GM12878 (cell line): ENCODE data around the gene B4GALT1.

ENCODE experiments used
- BHLHE40 ChIP-seq, 2 experiments: fragments of 450-650 bp in 1 of 2; IDR thresholded peaks; 2 replicates each; pipeline ENCODE4 v1.6.1; 2011 to 2017; ENCODE audit warnings: low read depth in 2 of 2, borderline replicate concordance in 1 of 2, improper control_type of control experiment in 1 of 2, low read length in 1 of 2, mild to moderate bottlenecking in 1 of 2
- CHD4 ChIP-seq: fragments of 200-600 bp; sonication (generic); IDR thresholded peaks from 2 replicates; pipeline ENCODE4 v1.6.1; 2016; ENCODE audit warnings: mild to moderate bottlenecking
- HDAC6 ChIP-seq: fragments of 200-600 bp; sonication (generic); IDR thresholded peaks from one replicate; pipeline ENCODE4 v1.8.0; 2017; ENCODE audit warnings: antibody characterized with exemption; ENCODE audit not compliant: unreplicated experiment
- IRF3 ChIP-seq: fragments of 450-650 bp; IDR thresholded peaks from 2 replicates; pipeline ENCODE4 v1.6.1; 2014; ENCODE audit warnings: mild to moderate bottlenecking
- POLR2AphosphoS5 ChIP-seq: IDR thresholded peaks from 2 replicates; pipeline ENCODE4 v1.6.1; 2011; ENCODE audit warnings: mild to moderate bottlenecking, low read length, inconsistent platforms
- SIN3A ChIP-seq: IDR thresholded peaks from 2 replicates; pipeline ENCODE4 v1.6.1; 2012; ENCODE audit warnings: low read depth, low read length, improper control_type of control experiment
- SP1 ChIP-seq: IDR thresholded peaks from one replicate; pipeline ENCODE4 v1.6.1; 2011; ENCODE audit warnings: low read depth, low read length
- TF ChIP-seq, protein P1 (sequence below), 3 experiments: IDR thresholded peaks in 2 of 3; conservative IDR thresholded peaks in 1 of 3; 2 replicates each; pipeline ENCODE4 v1.5.1; 2011; ENCODE audit warnings: low read depth in 3 of 3, low read length in 3 of 3, mild to moderate bottlenecking in 3 of 3, control low read depth in 2 of 3, moderate library complexity in 2 of 3, inconsistent platforms in 1 of 3, mixed read lengths in 1 of 3; ENCODE audit not compliant: control insufficient read depth in 2 of 3, insufficient read depth in 1 of 3; ENCODE audit errors: extremely low read depth in 1 of 3
- TF ChIP-seq, protein P2 (sequence below): IDR thresholded peaks from 2 replicates; pipeline ENCODE4 v1.6.1; 2011; ENCODE audit warnings: low read depth, mild to moderate bottlenecking, low read length, moderate library complexity, borderline replicate concordance; ENCODE audit errors: extremely low read depth

DNA sequence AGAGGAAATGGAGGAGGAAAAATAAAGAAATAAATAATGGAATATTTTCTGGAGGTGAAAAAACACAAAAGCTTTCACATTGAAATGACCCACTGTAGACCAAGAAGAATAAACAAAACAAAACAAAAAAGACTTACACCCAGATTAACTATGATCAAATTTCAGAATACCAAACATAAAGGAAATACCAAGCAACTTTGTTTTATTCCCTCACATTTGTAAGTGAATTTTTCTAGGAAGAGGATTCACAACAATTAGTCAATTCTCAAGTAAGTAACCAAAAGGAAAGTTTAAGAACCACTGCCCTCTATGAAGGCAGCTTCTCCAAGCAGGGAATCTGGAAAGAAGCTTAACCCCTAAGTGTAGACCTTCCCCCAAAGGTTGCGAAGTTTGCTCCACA, 29.6 kb upstream of the B4GALT1 start:
- TF ChIP-seq, protein P1, sequence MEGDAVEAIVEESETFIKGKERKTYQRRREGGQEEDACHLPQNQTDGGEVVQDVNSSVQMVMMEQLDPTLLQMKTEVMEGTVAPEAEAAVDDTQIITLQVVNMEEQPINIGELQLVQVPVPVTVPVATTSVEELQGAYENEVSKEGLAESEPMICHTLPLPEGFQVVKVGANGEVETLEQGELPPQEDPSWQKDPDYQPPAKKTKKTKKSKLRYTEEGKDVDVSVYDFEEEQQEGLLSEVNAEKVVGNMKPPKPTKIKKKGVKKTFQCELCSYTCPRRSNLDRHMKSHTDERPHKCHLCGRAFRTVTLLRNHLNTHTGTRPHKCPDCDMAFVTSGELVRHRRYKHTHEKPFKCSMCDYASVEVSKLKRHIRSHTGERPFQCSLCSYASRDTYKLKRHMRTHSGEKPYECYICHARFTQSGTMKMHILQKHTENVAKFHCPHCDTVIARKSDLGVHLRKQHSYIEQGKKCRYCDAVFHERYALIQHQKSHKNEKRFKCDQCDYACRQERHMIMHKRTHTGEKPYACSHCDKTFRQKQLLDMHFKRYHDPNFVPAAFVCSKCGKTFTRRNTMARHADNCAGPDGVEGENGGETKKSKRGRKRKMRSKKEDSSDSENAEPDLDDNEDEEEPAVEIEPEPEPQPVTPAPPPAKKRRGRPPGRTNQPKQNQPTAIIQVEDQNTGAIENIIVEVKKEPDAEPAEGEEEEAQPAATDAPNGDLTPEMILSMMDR (IDR thresholded peaks at IDR 0.05 in 2 of 3, conservative IDR thresholded peaks at IDR 0.05 in 1 of 3; ENCODE audit: control insufficient read depth in 2 of 3, extremely low read depth in 1 of 3, insufficient read depth in 1 of 3, low read depth in 3 of 3, low read length in 3 of 3), result no peak
- TF ChIP-seq, protein P2, sequence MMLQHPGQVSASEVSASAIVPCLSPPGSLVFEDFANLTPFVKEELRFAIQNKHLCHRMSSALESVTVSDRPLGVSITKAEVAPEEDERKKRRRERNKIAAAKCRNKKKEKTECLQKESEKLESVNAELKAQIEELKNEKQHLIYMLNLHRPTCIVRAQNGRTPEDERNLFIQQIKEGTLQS, result no peak
- TF ChIP-seq IRF3 (no peak), HDAC6 (no peak), BHLHE40 (IDR thresholded peaks at IDR 0.05; ENCODE audit: borderline replicate concordance in 1 of 2, low read depth in 2 of 2, low read length in 1 of 2) (no peak), SP1 (no peak), SIN3A (no peak), POLR2AphosphoS5 (no peak), CHD4 (no peak)
